NCI-H1436 (cell line): ENCODE results near the gene RIN3.

Source experiments
- DNase-seq: peaks from one replicate; lab custom pipeline; 2025; lab: John Stamatoyannopoulos, UW

RIN3 gene

DNA sequence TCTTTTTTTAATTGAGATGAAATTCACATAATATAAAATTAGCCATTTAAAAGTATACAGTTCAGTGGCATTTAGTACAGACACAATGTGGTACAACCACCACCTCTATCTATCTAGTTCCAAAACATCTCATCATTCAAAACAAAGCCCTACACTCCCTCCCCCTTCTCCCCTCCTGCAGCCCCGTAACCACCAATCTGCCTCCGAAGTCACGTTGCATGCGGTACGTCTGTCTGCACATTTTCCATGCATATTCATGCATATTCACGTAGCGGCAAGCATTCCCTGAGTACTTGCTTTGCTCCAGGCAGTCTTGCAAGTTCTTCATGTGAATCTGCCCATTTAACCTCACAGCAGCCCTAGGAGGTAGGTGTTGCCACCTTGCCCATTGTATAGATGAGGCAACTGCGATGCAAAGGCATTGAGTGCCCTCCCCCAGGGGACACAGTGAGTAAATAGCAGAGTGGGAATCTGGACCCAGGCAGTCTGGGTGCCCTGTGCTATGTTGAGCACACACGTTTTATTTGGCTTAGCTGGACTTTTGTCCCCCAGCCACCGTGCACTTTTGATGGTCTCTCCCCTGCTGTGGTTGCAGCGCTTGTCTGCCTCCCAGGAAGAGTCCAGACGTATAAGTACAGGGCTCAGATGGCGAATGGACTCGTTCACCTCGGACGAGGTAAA is 43.4 kb downstream of the RIN3 start:
- no peak for DNase-seq

DNA sequence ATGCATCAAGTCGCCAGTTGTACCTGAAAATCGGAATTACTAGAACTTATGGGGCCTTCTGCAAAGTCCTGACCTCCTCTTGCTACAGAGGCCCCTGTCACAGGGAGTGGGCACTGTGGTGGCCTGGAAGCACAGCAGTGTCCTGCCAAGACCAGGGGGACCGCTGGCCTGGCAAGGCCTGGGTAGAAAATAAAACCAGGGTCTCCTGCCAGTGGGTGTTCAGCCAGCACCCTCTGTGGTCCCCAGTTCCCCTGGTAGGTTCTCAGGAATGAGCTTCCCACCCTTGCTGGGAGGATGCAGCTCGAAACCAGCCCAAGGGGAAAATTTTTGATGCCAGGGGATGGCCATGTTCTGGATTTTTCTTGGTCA is 43.9 kb downstream of the RIN3 start:
- DNase-seq = no peak

DNA sequence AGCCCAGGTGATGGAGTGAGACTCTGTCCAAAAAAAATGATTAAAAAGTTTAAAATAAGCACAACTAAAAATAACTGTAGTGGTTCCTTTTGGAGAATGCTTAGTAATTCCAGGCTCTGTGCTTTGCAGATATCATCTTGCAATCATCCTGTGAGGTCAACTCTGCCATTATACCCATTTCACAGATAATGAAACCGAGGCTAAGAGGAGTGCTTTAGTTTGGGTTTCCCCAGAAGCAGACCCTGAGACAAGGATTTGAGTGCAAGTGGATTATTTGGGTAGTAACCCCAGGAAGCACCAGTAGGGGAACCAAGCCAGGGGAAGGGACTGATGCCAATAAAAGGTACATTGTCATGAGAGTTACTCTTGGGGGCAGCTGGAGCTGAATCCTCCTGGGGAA is 44.7 kb downstream of the RIN3 start:
- DNase-seq = no peak

DNA sequence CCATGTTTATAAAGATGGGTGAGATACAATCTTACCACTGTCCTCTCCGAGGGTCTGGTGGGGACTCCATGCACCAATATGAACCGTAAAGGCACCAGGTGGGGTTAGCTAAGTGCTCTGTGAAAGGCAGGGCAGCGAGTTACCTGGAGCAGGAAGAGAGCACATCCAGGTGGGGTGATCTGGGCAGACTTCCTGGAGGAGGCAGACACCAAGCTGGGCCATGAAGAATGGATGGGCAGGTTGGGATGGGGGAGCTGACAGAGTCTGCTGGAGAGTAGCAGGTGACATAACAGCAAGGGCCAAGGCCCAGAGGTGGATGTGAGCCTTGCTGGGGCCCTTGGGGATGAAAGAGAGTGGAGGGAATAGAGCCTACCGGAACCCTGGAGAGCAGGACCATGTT is 45.9 kb downstream of the RIN3 start:
- DNase-seq = no peak

DNA sequence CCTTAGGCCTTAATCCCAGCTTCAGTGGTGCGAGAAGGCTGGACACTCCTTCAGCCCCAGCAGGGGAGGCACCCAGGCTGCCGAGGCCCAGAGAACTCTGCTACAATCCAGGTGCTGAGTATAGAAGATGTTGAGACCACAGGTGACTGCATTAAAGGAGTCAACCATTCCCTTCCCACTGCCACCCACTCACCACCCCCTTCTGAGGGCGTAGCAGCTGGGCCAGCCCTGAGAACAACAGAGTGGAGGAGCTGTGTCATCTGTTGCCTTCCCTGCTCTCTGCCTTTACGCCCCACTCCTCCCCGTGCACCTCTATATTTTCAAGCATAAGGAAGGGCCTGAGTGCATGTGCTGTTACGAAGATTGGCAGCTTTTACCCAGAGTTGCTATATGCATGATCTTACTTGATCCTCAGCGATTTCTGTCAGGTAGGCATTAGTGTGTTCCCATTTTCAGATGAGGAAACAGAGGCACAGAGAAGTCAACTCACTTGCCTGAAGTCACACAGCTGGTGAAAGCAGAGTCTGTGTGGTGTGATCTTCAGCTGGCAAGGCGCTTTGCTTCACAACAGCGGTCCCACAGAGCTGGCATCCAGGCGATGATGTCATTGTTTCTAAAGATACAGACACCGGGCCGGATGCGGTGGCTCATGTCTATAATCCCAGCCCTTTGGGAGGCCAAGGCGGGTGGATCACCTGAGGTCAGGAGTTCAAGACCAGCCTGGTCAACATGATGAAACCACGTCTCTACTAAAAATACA is 46.7 kb downstream of the RIN3 start:
- no peak for DNase-seq

DNA sequence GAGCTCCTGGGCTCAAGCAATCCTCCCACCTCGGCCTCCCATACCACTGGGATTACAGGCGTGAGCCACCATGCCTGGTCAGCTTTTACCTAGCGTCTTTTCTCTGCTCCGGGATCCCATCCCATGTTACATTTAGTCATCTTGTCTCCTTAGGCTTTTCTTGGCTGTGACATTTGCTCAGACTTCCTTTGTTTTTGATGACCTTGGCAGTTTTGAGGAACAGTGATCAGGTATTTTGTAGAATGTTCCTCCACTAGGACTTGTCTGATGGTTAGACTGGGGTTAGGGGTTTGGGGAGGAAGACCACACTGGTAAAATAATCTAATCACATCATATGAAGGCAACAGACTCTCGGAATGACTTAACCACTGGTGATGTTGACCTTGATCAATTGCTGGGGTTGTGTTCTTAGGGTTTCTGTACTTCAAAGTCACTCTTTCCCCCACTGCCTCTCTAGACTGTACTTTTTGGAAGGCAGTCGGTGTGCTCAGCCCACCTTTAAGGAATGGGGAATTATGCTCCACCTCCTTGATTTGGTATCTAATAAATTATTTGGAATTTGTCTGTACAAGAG is 48.4 kb downstream of the RIN3 start:
- no peak for DNase-seq

DNA sequence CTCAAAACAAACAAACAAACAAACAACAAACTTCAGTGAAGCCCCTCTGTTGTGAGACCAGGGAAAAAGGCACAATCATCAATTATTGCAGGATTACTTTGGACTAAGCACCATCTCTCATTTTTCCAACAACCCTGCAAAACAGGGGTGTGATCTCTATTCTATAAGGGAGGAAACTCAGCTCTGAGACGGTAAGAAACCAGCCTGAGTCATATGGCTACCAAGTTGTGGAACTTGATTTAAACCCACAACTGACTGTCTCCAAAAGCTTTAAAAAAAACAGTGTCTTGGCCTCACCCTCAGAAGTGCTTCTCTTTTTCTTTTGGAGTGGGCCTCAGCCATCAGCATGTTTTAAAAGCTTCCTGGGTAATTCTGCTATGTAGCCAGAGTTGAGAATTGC is 49.8 kb downstream of the RIN3 start:
- DNase-seq = no peak

DNA sequence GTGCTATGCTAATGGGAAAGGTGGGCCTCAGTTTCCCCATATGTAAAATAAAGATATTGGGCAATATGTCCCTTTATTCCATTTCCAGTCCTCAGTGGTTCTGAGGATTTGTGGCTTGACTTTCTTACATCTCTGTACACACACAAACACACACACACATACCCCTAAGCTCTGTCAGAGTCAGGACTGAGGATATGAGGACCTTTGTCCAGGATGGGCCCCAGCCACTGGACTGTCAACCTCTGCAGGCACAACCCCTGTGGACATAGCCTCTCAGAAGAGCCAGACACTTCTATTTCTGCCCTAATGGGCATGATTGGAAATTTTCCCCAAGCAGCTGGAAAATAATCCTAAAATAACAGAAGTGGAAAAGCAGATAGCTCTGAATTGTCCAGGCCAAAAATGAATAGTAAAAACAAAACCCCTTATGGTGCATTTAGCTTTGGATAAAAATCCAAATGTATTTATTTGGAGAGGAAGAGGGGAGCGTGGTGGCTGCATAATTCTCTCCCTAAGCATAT is 50.2 kb downstream of the RIN3 start:
- no peak for DNase-seq

DNA sequence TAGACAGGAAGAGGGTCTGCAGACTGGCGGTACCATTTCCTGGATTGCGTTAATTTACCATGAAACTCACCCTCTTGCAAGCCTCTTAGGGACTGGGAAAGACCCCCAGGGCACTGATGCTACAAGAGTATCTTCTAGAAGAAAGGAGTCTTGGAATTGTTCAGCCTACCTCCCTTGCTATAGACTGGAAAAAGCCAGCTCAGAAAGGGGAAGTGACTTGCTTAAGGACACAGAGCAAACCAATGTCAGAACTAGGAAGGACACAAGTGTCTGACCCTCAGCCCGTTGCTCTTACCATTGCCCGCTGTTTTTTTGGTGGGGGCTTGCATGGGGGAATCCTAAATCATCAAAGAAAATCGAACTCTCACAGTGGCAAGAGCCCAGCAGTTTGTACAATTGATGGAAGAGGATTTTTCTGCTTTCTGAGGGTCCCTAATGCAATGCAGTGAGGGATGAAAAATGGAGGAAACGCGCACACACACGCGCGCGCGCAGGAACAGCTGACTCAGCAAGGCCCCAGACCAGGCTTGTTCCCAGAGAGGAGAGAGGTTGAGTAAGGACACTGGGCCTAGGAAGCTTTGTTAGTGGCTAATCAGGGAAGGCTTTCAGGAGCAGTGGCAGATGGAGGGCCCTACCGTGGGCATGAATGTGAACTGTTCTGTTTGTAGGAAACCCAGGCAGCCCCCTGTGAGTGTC is 50.9 kb downstream of the RIN3 start:
- no peak for DNase-seq

DNA sequence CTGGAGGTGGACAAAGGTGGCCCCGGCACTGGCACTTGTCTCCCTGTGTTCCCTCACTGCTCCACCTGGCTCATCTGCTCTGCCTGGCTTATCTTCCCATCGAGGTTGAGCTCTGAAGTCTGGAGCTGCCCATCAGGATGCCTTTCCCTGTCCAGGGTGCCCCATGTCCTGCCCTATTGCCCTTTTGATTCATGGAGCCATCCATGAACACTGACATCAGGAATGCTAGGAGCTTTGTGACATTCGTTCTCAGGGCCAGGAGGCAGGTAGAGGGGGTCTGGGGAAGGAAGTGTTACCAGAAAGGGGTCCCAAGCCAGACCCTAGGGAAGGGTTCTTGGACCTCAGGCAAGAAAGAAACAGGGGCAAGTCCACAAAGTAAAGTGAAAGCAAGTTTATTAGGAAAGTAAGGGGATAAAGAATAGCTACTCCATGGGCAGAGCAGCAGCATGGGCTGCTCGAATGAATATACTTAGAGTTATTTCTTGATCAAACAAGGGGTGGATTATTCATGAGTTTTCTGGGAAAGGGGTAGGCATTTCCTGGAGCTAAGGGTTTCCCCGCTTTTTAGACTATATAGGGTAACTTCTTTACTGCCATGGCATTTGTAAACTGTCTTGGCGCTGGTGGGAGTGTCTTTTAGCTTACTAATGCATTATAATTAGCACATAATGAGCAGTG is 51.6 kb downstream of the RIN3 start:
- no peak for DNase-seq

DNA sequence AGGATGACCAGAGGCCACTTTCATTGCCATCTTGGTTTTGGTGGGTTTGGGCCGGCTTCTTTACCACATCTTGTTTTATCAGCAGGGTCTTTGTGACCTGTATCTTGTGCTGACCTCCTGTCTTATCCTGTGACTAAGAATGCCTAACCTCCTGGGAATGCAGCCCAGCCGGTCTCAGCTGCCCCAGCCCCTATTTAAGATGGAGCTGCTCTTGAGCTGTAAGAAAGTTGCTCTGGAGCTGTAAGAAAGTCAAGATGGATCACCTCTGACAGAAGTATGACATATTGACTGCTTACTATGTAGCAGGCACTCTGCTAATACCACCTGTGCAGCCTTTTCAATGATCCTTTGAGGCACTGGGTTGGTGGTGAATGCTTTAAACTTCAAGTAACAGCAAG is 52.1 kb downstream of the RIN3 start:
- no peak for DNase-seq

DNA sequence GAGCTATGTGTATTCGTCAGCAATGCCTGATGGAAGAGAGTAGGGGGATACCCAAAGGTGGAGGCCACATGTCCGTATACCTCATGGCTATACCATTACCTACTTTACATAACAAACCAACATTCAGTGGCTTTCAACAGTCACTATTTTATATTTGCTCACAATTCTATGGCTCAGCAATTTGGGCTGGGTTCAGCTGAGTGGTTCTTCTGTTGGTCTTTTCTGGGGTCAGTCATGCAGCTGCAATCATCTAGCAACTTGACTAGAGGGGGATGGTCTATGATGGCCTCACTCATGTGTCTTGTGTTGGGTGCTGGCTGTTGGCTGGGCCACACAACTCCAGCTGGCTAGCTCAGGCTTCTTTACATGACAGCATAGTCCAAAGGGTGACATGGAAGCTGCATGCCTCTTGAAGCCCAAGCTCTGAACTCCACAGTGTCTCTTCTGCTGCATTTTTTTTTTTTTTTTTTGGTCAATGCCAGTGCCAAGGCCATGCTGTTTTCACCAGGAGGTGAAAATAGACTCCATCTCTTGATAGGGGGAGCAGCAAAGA is 53.7 kb downstream of the RIN3 start:
- DNase-seq = no peak

DNA sequence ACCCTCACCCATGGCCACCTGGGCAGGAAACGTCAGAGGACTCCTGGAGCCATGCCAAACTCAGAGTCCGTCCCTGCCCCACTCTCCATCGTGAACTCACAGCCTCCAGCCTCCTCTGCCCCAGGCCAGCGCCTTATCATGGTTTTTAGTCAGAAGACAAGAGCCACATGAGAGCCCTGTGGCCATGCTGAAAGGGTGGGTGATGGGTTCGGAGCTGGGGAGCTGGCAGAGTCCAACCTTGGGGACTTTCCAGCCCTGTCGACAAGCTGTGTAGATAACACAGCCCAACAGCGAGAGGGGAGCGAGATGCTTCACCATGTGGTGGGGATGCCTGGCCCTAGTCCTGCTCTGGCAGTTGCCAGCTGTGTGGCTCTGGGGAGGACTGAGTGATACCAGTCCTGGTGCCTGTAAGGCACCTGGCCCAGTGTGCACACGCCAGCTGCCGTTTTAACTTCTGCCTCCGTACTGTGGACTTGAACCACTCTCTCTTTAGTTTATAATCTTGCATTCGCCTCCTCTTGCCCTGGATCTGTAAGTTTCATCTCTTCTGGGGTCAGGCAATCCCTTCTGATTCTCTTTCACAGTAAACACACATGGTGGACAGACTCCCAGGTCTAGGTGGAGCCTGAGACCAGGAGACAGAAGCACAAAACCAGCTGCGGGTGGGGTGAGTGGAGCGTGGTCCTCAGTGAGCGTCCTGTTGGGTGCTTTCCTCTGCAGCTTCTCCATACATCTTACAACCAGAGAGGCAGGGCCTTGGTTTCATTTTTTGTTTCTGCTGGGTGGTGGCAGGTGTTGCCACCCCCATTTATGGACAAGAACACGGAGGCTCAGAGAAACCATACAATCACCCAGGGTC is 55.3 kb downstream of the RIN3 start:
- DNase-seq = no peak

DNA sequence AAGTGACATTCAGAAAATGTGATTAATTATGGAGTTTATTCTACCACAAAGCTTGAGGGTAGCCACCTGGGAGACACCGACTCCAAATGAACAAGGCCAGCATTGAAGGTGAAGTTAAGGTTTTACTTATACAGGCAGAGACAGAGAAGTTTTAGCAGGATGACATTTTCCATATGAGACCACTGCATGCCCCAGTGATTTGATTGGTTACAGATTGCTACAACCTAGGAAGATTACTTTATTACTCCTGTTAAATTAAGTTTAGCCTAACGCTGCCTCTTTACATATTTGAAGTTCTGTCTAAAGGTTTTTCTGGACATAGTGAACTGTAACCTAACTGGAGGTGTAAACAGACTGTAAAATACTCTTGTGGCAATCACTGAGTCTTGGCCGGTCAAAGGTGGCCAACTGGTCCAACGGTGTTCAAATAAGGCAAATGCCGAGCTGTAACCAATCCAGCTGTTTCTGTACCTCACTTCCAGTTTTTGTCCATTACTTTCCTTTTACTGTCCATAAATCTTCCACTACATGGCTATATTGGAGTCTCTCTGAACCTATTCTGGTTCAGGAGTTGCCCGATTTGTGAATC is 57.2 kb downstream of the RIN3 start:
- no peak for DNase-seq

DNA sequence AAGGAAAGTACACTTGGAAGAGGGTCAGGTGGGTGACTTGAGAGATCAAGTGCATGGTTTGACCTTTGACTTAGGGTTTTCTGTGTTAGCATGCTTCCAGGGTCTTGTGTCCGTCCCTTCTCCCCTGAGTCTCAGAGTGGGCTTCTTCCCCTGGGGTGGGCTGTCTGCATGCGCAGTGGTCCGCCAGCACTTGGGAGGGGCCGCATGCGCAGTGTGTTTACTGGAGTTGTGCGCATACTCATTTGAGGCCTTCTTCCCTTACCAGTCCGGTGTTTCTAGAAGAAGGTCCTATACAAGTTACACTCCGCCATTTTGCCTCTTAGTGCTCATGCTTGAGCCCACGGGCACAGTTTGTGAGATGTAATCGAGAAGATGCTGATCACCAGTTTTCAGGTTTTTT is 58.5 kb downstream of the RIN3 start:
- no peak for DNase-seq

DNA sequence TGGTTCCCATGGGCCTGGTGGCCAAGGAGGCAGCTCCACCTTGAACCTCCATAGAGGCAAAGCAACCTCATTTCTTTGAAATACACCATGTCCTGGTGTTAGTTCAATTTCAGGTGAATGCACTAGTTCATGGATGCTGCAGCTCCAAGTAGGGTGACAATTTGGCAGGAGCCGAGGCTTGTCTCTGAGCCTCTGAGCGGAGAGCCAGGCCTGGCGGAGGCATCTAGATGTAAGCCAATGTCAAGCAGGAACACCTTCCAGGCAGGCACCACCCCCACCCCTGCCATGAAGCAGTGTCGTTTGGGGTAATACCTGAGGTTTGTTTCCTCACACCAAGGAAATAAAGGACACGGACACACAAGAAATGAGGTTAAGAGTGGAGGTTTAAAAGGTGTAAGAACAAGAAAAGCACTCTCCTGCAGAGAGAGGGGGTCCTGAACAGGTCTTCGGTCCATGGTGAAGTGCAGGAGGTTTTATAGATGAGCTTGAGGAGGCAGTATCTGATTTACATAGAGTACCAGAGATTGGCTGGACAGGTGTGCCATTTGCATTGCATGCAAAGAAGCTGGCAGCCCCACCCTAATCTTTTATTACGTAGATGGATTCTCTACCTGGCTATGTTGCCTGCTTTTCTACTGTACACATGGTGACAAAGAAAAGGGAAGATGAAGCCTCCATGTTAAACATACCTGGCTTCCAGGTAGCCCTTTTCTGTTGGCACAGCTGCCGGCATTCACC is 60.3 kb downstream of the RIN3 start:
- DNase-seq = no peak

DNA sequence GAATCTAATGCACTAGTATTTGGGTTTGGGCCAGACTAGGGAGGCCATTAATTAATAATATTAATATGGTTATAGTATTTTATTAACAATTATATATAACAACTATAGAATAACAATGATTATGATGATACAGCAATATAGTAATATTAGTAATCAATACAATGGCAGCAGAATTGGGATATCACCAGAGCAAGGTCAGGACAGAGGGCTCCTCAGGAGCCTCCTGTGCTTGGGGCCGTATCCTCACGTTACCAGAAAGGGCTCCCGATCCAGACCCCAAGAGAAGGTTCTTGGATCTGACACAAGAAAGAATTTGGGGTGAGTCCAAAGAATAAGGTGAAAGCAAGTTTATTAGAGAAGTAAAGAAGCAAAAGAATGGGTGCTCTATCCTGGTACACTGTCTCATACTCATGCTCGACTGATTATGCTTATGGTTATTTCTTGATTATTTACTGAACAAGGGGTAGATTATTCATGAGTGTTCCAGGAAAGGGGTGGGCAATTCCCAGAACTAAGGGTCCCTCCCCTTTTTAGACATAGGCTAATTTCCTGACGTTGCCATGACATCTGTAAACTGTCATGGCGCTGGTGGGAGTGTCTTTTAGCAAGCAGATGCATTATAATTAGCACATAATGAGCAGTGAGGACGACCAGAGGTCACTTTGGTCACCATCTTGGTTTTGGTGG is 61.6 kb downstream of the RIN3 start:
- DNase-seq = no peak

DNA sequence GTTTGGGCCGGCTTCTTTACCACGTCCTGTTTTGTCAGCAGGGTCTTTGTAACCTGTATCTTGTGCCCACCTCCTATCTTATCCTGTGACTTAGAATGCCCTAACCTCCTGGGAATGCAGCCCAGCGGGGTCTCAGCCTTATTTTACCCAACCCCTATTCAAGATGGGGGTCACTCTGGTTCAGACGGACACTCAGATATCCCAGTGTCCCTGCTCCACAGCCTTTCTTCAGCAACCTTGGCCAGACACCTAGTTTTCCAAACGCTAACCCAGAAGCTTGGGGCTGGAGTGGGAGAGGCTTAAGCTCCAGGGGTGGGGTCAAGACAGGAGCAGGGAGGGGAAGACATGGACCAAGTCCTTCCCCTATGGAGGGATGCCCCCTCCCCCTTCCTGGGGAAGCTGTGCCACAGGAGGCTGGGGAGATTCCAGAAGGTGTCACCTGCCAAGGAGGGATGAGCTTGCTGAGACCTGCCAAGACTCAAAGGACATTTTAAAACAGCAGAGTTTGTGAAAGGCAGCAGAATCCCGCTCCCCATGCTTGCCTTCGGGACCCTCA is 62.2 kb downstream of the RIN3 start:
- DNase-seq = no peak

DNA sequence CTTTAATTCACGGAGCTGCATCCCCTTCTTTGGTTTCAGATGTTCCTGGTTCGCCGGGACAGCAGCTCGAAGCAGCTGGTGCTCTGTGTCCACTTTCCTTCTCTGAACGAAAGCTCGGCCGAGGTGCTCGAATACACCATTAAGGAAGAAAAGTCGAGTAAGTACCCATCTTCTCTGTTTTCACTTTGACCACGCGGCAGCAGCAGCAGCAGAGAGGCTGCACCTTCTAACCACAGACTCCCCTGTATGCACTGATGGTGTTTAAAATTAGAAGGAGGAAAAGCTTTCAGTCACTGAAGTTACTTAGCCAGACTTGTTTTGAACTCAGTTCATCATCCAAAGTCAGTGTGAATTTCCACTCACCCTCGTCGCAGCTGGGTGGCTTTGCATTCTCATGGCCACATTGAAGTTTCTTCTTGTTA is 63.8 kb downstream of the RIN3 start:
- no peak for DNase-seq
